Tibial artery (tissue), 4 donors: ENCODE data around the gene RNF135.

ENCODE experiments used
- DNase-seq, 2 donors: peaks; one replicate each; pipeline ENCODE4 v3.0.0-alpha.2; 2019
- H3K27ac ChIP-seq, 2 donors: fragments of 200-600 bp; sonication (generic) in 1 of 2; 1 replicate in 1 of 2; 2 replicates in 1 of 2; pipeline ENCODE4 v1.5.1; 2018 to 2019; ENCODE audit warnings: mild to moderate bottlenecking in 1 of 2
- H3K27me3 ChIP-seq, 2 donors: fragments of 200-600 bp; sonication (generic) in 1 of 2; one replicate each; pipeline versions ENCODE4 v1.5.1 to v1.6.0; 2016 to 2019
- H3K36me3 ChIP-seq, 3 donors: fragments of 200-600 bp; sonication (generic) in 2 of 3; one replicate each; pipeline ENCODE4 v1.5.1; 2016 to 2019; ENCODE audit warnings: mild to moderate bottlenecking in 2 of 3
- H3K4me1 ChIP-seq, 4 donors: fragments of 200-600 bp; sonication (generic) in 2 of 4; 1 replicate in 3 of 4; 2 replicates in 1 of 4; pipeline ENCODE4 v1.5.1; 2016 to 2019
- H3K4me3 ChIP-seq, 2 donors: fragments of 200-600 bp; sonication (generic) in 1 of 2; 1 replicate in 1 of 2; 2 replicates in 1 of 2; pipeline ENCODE4 v1.5.1; 2018 to 2019; ENCODE audit warnings: mild to moderate bottlenecking in 2 of 2
- H3K9me3 ChIP-seq, 3 donors: fragments of 200-600 bp; sonication (generic) in 1 of 3; one replicate each; pipeline ENCODE4 v1.5.1; 2016 to 2019
- intact Hi-C: fragments of 100-400 bp; cut with DNase I; formaldehyde crosslinking; loops from one replicate; pipeline ENCODE4 v1.15.0; 2023; ENCODE audit warnings: low total_unique reads
- TF ChIP-seq, protein P1 (sequence below), 2 experiments: fragments of 200-600 bp in 1 of 2; fragments of 450-650 bp in 1 of 2; IDR thresholded peaks; one replicate each; pipeline ENCODE4 v1.5.1; 2017 to 2019; ENCODE audit warnings: antibody characterized with exemption in 2 of 2, mild to moderate bottlenecking in 1 of 2, moderate library complexity in 1 of 2

Gene RNF135

DNA sequence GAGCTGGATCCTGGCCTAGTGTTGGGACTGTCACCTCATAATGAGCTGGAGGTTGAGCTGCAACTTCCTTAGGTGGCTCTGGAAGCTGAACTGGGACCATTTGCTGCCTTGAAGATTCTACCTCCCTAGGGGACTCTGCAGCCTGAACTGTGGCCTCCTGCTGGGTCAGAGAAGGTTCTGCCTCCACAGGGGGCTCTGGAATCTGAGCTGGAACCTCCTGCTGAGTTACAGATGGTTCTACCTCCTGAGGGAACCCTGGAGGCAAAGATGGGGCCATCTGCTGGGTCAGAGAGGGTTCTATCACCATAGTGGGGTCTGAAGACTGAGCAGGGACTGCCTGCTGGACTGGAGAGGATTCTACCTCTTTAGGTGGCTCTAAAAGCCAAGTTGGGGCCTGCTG is 77.3 kb downstream of the RNF135 start:
- peaks cover 0 to 13% (median 4%) of the 10 kb centered on the region in 4 donors for H3K4me1 ChIP-seq
- TF ChIP-seq, protein P1, sequence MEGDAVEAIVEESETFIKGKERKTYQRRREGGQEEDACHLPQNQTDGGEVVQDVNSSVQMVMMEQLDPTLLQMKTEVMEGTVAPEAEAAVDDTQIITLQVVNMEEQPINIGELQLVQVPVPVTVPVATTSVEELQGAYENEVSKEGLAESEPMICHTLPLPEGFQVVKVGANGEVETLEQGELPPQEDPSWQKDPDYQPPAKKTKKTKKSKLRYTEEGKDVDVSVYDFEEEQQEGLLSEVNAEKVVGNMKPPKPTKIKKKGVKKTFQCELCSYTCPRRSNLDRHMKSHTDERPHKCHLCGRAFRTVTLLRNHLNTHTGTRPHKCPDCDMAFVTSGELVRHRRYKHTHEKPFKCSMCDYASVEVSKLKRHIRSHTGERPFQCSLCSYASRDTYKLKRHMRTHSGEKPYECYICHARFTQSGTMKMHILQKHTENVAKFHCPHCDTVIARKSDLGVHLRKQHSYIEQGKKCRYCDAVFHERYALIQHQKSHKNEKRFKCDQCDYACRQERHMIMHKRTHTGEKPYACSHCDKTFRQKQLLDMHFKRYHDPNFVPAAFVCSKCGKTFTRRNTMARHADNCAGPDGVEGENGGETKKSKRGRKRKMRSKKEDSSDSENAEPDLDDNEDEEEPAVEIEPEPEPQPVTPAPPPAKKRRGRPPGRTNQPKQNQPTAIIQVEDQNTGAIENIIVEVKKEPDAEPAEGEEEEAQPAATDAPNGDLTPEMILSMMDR (IDR thresholded peaks at IDR 0.05) = no peak
- no peaks in the 10 kb centered on the region for H3K27me3 ChIP-seq
- no peaks in the 10 kb centered on the region for H3K9me3 ChIP-seq
- H3K27ac ChIP-seq = no peak overlapping the region
- no peak overlapping the region for H3K4me3 ChIP-seq
- no peak for DNase-seq
- intact Hi-C loops = no loop called here
- H3K36me3 ChIP-seq = peaks cover 0 to 17% (median 0%) of the 10 kb centered on the region in 3 donors

DNA sequence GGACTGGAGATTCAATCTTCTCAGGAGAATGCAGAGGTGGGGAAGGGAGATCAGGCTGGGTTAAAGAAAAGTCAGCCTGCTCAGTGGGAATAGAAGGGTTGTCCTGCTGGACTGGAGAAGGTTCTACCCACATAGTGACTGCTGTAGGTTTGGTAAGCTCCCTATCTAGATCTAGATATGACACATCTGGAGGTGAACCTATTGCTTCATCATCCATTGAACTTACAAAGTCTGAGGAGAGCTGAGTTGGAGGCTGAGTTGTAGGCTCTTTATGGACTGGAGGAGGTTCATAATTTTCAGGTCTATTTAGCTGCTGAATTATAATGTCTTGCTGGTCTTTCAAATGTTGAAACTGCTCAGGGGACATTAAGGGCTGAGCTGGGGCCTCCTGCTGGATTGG is 77.9 kb downstream of the RNF135 start:
- H3K9me3 ChIP-seq = no peaks in the 10 kb centered on the region
- peaks cover 0 to 17% (median 0%) of the 10 kb centered on the region in 3 donors for H3K36me3 ChIP-seq
- no peaks in the 10 kb centered on the region for H3K27me3 ChIP-seq
- intact Hi-C loops = no loop called here
- TF ChIP-seq, protein P1 (IDR thresholded peaks at IDR 0.05) = no peak
- H3K27ac ChIP-seq = no peak overlapping the region
- no peak overlapping the region for H3K4me3 ChIP-seq
- no peak for DNase-seq
- H3K4me1 ChIP-seq = peaks cover 0 to 13% (median 4%) of the 10 kb centered on the region in 4 donors
